Activated B cell treated with CpG ODN at 0.5 μM for 24 hours (primary cell): ENCODE results near the gene BEND5. TPM values are rescaled to one million over a fixed set of nuclear protein-coding genes. Genes with fewer than 3 reads are reported as not detected.

ENCODE experiments used
- ATAC-seq: fragments of 200-7000 bp; cut with Tn5 transposase; one replicate; pipeline ENCODE4 v1.10.0; 2021; ENCODE audit warnings: low read depth, mild to moderate bottlenecking, moderate library complexity
- CTCF ChIA-PET: fragments of 350-600 bp; sonication (Branson Sonifier 250); formaldehyde crosslinking; loops from one replicate; lab custom pipeline; 2021; ENCODE audit warnings: antibody characterized with exemption; lab: Charles Lee
- POLR2A ChIA-PET: fragments of 350-600 bp; sonication (Branson Sonifier 250); formaldehyde crosslinking; loops from one replicate; lab custom pipeline; 2021; ENCODE audit warnings: antibody characterized with exemption; lab: Charles Lee
- DNase-seq: peaks from one replicate; pipeline ENCODE4 v3.0.0; 2022
- H3K27ac Mint-ChIP-seq: one replicate; pipeline ENCODE4 v1.8.0; 2020; ENCODE audit warnings: mixed read lengths
- H3K27me3 Mint-ChIP-seq: one replicate; pipeline ENCODE4 v1.8.0; 2021; ENCODE audit warnings: mixed read lengths
- H3K36me3 Mint-ChIP-seq: one replicate; pipeline ENCODE4 v1.8.0; 2021; ENCODE audit warnings: low read depth, mixed read lengths
- H3K4me1 Mint-ChIP-seq: one replicate; pipeline ENCODE4 v1.8.0; 2021; ENCODE audit warnings: mixed read lengths
- H3K4me3 Mint-ChIP-seq: one replicate; pipeline ENCODE4 v1.8.0; 2020; ENCODE audit warnings: mild to moderate bottlenecking, mixed read lengths
- H3K9me3 Mint-ChIP-seq: one replicate; pipeline ENCODE4 v1.8.0; 2020; ENCODE audit warnings: mixed read lengths
- intact Hi-C: fragments of 100-400 bp; cut with micrococcal nuclease; formaldehyde crosslinking; loops from one replicate; pipeline ENCODE4 v1.15.1; 2024
- total RNA-seq: library from RNA; stranded (reverse); gene quantifications from 2 replicates; pipeline ENCODE4 v1.2.3, GENCODE V29; 2022
- TF ChIP-seq, protein P1 (sequence below): fragments of 200-600 bp; IDR thresholded peaks from one replicate; pipeline ENCODE4 v1.8.0; 2022; ENCODE audit warnings: antibody characterized with exemption, mild to moderate bottlenecking

BEND5 gene
- total RNA-seq, 1 donor from 2014 or later, result 14.5 TPM

DNA sequence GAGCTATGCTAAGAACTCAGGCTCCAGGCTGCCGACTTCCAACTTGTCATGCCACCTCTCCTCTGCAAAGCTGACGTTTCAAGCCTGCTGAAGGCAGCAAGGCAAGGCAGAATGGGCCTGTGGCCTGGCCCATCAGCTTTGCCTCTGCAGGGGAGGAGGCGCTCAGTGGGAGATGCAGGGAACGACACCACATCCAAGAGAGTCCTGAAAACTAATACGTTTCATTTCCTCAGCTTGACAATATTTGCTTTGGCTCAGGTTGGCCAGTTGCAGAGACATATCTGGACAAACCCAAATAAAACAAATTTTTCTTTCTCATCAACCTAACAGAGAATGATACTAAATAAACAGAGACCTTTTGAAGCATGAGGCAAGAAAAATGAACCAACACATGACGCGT lies 35.3 kb downstream of the BEND5 start:
- Mint-ChIP-seq H3K27ac (no peak overlapping the region), H3K36me3 (peaks cover 84% of the 10 kb centered on the region), H3K4me1 (peaks cover under 1% of the 10 kb centered on the region), H3K9me3 (no peaks in the 10 kb centered on the region), H3K4me3 (no peak overlapping the region), H3K27me3 (no peaks in the 10 kb centered on the region)
- ATAC-seq, result no peak
- CTCF ChIA-PET, result interaction anchor here (1.2 kb wide), 1 partner anchor 76 kb away, joined by 5 read pairs; no protein-coding TSS in a partner anchor
- DNase-seq, result no peak
- POLR2A ChIA-PET, result interaction anchor here (0.6 kb wide), 1 partner anchor 106 kb away, joined by 6 read pairs; no protein-coding TSS in a partner anchor
- intact Hi-C loops, result no loop called here
- TF ChIP-seq, protein P1, sequence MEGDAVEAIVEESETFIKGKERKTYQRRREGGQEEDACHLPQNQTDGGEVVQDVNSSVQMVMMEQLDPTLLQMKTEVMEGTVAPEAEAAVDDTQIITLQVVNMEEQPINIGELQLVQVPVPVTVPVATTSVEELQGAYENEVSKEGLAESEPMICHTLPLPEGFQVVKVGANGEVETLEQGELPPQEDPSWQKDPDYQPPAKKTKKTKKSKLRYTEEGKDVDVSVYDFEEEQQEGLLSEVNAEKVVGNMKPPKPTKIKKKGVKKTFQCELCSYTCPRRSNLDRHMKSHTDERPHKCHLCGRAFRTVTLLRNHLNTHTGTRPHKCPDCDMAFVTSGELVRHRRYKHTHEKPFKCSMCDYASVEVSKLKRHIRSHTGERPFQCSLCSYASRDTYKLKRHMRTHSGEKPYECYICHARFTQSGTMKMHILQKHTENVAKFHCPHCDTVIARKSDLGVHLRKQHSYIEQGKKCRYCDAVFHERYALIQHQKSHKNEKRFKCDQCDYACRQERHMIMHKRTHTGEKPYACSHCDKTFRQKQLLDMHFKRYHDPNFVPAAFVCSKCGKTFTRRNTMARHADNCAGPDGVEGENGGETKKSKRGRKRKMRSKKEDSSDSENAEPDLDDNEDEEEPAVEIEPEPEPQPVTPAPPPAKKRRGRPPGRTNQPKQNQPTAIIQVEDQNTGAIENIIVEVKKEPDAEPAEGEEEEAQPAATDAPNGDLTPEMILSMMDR, result no peak

GRCh38 chr1:48740621-48741020 lies 36.1 kb downstream of the BEND5 start:
- intact Hi-C loops, result no loop called here
- DNase-seq (no peak), ATAC-seq (no peak)
- TF ChIP-seq, protein P1, result no peak
- ChIA-PET POLR2A (no interaction called here), CTCF (interaction anchor here (1.2 kb wide), 1 partner anchor 77 kb away, joined by 5 read pairs; no protein-coding TSS in a partner anchor)
- Mint-ChIP-seq H3K36me3 (peaks cover 80% of the 10 kb centered on the region), H3K9me3 (no peaks in the 10 kb centered on the region), H3K4me3 (no peak overlapping the region), H3K4me1 (no peaks in the 10 kb centered on the region), H3K27ac (no peak overlapping the region), H3K27me3 (no peaks in the 10 kb centered on the region)

GRCh38 chr1:48739091-48739490 lies 37.6 kb downstream of the BEND5 start:
- no peaks in the 10 kb centered on the region for H3K27me3 Mint-ChIP-seq
- H3K9me3 Mint-ChIP-seq, result no peaks in the 10 kb centered on the region
- TF ChIP-seq, protein P1, result no peak
- H3K4me1 Mint-ChIP-seq, result no peaks in the 10 kb centered on the region
- intact Hi-C loops, result no loop called here
- ATAC-seq (no peak), DNase-seq (no peak)
- no peak overlapping the region for H3K4me3 Mint-ChIP-seq
- no peak overlapping the region for H3K27ac Mint-ChIP-seq
- H3K36me3 Mint-ChIP-seq, result peaks cover 65% of the 10 kb centered on the region
- POLR2A ChIA-PET, result no interaction called here
- CTCF ChIA-PET, result interaction anchor here (1.4 kb wide), 1 partner anchor 79 kb away, joined by 4 read pairs; no protein-coding TSS in a partner anchor

- H3K9me3 Mint-ChIP-seq, result no peaks in the 10 kb centered on the region
- H3K27ac Mint-ChIP-seq, result no peak overlapping the region
- no peaks in the 10 kb centered on the region for H3K27me3 Mint-ChIP-seq
- no peak for ATAC-seq
- TF ChIP-seq, protein P1, result no peak
- ChIA-PET CTCF (interaction anchor here (1.4 kb wide), 1 partner anchor 79 kb away, joined by 4 read pairs; no protein-coding TSS in a partner anchor), POLR2A (no interaction called here)
- peaks cover 59% of the 10 kb centered on the region for H3K36me3 Mint-ChIP-seq
- intact Hi-C loops, result no loop called here
- DNase-seq, result no peak
- H3K4me1 Mint-ChIP-seq, result no peaks in the 10 kb centered on the region
- H3K4me3 Mint-ChIP-seq, result no peak overlapping the region
These were observed 38.3 kb downstream of the BEND5 start for GRCh38 chr1:48738356-48738755.

DNA sequence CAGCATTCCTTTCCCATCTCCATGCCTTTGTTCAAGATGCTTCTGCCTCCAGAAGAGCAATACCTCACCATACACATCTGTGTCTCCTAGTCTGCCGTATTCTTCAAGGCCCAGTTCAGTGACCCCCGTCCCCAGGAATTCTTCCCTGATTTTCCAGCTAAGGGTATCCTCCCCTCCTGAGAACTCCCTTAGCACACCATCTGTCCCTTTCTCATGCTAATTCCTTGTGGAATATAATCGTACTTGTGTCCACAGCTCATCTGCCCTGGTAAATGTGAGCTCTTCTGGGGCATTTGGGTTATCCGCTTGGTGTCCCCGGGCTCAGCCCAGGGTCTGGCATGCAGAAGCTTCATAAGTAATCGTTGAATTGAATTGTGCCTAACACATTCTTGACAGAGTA lies 40.9 kb downstream of the BEND5 start:
- DNase-seq, result no peak
- peaks cover 36% of the 10 kb centered on the region for H3K36me3 Mint-ChIP-seq
- POLR2A ChIA-PET, result no interaction called here
- no peaks in the 10 kb centered on the region for H3K9me3 Mint-ChIP-seq
- CTCF ChIA-PET, result no interaction called here
- no peak overlapping the region for H3K27ac Mint-ChIP-seq
- no peak for ATAC-seq
- H3K27me3 Mint-ChIP-seq, result no peaks in the 10 kb centered on the region
- TF ChIP-seq, protein P1, result no peak
- no peak overlapping the region for H3K4me3 Mint-ChIP-seq
- H3K4me1 Mint-ChIP-seq, result no peaks in the 10 kb centered on the region
- intact Hi-C loops, result no loop called here
